Stimulated activated CD8-positive, alpha-beta memory T cell treated with anti-CD3 and anti-CD28 coated beads, Interleukin-2, amount 100 ng/mL, for 48 hours (primary cell): ENCODE measurements around the gene SOX5.

ENCODE experiments used
- DNase-seq, 2 donors: peaks; one replicate each; pipeline ENCODE4 v3.0.0-alpha.2; 2020; ENCODE audit warnings: low read depth in 2 of 2

Gene SOX5

DNA sequence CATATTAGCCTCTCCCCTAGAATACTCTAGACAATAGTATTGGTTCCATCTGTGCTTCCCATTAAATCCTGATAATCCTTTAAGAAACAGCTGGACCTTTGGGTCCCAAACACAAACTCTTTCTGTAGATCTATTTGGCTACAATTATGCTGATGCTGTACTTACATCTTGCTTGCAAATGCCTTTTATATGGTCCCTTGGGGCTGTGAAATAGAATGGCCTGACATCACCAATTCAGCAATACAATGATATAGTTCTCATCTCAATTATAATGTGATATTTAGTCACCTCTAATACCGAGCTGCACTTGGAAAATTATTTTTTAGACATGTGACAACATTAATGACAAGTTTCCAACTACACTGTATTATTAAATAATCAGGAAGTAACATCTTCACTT, 261.5 kb downstream of the SOX5 start:
- DNase-seq: no peak

DNA sequence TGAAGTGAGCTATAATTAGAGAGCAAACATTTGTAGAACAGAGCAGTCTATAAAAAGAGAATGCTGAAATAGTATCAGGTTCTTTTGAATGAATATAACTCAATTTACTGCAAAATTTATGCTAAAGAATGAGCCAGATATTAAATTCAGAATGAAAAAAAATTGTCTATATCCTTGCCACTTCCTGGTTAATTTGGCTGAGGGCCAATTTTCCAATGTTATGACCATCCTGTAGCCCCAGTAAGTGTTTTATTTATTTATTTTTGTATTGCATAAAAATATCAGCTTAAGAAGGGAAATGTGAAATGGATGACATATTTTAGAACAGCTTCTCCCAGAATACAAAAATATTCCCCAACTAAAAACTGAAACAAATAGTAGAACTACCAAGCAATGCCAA, 263.4 kb downstream of the SOX5 start:
- DNase-seq: no peak

DNA sequence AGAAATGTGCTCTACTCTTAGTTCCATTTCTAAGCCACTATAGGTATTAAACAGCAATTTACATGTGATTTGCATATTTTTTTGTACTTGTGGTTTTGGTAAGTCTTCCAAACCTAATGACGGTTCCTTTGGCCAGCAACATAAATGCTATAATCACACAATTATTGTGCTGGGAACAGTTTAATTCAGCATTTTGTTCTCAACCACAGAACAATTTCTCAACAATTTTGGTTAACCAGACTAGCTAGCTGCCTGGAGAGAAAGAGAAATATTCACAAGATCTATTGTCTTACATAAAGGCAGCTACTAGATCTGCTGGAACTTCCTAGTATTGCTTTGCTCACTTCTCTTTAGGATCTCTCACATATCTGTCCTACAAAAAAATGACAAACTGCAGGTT, 265.3 kb downstream of the SOX5 start:
- DNase-seq: no peak

DNA sequence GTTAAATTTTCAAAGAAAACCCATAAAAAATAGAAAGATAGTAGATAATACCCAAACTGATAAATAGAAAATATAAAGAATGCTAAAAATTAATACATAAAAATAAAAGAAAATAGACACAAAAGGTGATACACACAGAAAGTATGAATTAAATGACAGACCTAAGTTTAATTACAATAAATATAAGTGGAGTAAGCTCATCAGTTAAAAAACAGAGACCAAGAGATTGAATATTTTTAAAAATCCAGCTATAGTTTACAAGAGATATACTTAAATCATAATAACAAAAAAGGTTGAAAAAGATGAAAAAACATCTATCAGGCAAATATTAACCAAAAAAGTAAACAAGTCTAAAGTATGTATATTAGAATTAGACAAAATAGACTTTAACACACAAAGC, 268.2 kb downstream of the SOX5 start:
- DNase-seq: no peak

DNA sequence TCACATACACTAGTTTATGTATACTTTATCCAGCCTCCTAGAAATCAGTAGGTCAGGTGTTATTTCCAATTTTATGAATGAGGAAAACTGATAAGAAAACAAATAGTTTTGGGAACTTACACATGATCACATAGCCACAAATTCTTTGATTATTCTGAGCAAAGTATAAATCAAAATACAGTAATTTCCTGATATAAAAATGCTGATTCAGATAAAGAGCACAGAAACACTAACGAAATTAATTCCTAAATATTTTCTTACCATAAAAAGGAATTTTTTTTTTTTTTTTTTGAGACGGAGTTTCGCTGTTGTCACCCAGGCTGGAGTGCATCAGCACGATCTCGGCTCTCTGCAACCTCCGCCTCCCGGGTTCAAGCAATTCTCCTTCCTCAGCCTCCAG, 275.4 kb downstream of the SOX5 start:
- no peak for DNase-seq

DNA sequence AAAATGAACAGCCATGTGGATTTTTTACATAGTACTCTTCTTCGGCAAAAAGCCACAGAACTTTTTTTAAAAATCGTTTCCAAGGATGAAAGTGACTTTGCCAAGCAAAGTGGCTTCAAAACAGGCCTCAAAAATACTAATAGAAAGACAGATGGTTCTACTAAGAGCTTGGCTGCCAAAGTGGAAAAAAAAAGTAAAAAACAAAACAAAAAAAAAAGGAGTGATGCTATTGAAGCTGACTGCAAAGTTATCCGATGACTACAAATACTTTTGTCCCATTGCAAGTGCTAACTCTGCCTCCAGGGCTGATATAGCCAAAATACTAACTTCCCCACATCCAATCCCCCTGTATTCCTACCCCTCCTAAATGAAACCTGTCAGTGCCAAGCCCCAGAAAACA, 277.6 kb downstream of the SOX5 start:
- no peak for DNase-seq

DNA sequence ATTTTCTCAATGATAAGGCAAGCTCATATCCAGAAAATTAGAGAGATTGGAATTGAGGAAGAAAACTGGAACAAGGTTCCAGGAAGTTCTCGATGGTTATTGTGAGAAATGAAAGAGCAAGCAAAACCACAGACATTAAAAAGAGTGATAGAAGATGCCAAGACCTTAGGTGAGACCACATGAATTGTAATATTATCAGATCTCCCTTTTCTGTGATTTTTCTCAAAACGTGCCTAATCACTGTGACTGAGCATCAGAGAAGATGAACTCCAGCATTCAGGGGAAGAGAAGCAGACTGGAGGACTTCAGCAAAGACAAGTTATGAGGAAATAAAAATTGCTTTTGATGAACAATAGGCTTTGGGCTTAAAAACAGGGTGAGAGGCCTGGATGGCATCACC, 278.8 kb downstream of the SOX5 start:
- DNase-seq: no peak

DNA sequence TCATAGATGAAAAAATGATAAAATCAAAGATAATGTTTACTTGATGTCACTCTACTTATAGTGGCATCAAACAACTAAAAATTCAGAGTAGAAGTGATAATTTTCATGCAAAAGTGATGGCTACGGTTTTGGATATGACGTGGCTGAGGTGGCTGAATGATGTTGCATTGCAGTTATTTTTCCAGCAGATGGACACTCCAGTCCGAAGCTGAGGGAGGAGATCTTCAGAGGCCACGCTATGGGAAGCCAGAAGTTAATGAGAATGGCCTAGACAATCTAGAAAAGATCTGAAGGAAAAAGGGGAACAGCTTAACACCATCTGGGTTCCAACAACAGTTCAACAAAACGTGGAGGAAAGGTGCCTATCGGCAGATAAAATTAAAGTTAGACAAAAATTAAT, 279.8 kb downstream of the SOX5 start:
- DNase-seq: no peak

DNA sequence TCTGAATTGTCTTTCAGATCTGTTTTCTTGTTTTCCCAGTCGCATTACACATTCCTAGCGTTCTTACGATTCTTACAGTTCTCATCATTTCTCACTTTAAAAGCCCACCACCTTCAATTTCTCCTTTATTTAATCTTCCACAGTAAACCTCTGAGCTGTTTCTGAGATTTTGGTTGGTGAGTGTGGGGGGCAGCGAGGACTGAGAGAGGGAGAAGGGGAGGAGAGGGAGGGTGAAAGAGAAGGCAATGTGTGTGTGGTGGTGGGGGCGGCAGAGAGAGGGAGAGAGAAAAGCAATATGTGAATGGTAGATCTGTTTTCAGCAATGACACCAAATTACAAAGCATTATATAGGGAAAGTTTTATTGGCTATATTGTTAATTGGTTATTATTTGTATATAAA, 282.6 kb downstream of the SOX5 start:
- no peak for DNase-seq

DNA sequence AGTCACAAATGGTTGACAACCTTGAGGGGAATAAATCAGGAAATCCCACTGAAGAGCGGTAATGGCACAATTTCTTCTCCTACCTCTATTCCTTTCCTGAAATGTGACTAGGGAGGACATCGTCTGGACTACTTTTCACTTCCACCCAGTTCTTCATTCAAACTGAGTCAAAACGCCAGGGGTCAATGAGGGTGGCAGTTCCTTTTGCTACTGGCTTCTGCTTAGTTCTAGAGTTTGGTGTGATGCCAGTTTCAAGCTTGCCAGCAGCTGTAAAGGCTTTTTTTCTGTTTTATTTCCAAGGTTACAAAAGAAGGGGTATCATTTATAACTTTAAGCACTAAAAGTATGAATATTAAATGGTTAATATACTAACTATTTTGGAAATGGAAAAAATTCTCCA, 286.5 kb downstream of the SOX5 start:
- DNase-seq: no peak

DNA sequence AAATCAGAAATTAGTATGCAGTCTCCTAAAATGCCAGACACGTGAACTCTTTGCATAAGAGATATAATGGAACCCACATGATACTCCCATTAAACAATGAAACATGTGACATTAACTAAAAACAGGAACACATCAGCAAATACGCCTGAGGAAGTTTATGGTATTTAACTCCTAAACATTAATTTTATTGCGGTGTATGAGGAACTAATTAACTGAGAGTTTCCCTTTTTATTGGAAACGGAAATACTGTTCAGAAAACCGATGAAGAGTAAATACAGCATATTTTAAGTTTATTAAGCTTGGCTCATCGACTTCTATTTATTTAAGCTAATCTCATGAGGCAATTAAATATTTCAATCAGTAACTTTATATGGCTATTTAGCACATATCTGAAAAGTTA, 290.3 kb downstream of the SOX5 start:
- DNase-seq: no peak

DNA sequence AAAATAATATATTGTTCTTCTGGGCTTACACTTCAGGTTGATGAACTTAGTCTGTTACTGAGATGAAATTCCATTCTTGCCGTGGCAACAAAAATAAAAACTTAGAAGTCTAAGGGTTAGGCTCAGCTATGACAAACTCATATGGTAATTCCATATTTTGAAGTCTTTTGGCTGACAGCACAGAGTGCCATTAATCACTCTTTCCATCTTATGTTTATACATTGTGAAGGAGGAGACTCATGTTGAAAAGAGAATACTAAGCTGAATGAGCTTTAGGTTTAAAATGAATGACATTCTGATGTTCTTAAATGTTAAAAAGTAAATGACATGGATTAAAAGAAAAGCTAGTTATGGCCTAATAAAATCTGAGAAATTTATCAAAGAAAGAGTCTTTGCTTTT, 291.9 kb downstream of the SOX5 start:
- DNase-seq: no peak

DNA sequence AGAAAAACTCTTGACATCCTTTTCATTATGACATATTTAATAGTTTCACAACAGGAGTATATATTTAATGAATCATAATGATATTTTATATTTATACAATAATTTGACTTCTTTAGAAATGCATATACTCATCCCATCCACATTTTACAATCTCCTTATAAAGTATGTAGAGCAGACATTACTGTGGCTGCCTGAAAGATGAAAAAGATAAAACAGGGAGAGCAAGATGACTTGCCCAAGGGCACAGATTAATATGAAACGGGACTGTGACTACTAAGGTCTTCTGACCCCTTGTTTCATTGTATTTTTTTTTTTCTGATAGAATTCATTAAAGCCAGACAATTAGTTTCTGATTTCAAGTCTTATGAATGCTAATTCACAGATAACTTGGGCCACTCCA, 293.6 kb downstream of the SOX5 start:
- no peak for DNase-seq

DNA sequence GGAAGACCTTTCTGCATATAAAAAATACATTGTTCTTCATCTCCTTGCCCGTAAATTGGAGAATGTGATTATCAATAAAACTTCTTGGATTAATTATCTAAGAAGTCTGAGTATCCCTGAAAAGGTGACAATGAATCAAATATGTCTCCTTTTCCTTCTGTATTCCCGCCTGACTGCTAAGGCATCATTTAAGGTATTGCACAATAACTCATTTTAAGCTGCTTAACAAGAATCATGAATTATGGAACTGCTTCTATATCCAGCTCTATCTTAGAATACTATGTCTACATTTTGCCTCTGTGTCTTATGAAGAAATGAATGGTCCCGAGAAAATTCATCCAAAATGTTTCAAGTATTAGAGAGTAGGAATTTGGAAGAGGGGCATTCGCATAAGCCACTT, 294.4 kb downstream of the SOX5 start:
- DNase-seq: no peak

DNA sequence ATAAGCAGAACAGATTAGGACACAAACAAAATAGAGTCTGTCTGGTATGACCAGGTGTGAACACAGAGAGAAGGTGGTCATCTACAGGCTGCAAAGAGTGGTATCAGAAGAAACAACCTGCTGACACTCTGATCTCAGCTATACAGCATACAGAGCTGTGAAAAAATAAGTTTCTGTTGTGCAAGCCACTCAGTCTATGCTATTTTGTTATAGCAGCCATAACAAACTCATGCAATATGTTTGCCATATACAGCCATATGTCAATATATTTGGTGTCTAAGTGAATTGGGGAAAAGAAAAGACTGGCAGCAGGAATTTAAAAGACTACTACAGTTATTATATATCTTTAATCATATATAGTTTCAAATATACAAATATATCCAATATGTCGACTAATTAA, 300.9 kb downstream of the SOX5 start:
- no peak for DNase-seq

DNA sequence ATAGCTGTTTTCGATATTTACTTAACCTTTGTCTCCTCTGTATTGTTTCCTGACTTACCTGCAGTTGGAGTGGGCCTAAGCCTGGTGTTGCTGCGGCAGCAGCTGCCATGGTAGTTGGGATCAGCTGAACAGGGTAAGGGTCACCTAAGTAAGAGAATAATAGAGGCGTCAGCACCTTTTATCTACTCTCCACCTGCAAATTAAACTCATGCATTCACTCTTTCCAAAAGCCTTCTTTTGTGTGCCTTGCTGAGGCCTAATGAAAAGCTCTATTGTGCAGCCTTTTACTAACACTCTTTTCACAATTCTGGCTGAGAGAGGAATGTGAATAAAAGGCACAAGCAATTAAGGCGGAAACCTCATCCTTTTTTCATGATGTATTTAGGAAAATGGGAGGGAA, 308.7 kb downstream of the SOX5 start:
- DNase-seq: no peak

DNA sequence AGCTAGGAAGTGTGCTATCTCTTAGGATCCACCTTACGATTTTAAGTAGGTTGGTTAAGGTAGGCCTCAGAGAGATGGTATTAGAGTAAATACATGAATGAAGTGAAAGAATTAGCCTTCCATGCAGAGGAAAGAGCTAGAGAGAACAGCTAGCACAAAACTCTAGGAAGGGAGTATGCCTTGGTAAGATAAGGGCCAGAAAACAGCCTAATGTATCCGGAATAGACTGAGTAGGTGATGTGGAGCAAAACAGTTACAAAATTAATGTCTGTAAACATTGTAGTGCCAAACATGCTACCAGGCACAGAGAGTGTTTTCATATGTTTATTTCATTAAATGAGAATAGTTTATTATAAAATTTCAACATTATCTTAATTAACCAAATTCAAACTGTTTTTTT, 315.1 kb downstream of the SOX5 start:
- DNase-seq: no peak

DNA sequence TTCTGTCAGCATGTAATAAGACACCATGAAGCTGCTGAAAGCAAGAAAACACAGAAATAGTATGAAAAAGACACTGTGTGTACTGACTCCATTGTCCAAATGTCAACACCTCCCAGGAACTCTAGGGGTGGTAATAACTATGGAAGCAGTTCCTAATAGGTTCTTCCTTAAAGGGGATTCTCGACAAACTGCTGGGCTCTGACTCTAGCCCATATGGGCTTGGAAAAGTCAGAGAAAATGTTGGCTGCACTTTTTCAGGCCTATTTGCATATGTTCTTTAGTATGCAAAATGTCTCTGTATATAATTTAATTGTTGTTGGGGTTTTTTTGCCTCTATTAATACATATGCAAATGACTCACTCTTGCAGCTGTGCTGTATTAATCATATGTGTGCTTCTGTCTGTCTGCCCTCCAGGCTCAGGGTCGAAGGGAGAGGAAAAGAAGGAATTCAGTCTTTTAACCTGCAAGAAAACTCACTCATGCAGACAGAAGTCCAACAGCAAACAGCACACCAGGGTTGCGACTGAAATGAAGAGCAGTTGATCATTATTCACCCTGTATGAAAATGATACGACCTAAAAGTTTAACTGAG, 317.6 kb downstream of the SOX5 start:
- DNase-seq: no peak

DNA sequence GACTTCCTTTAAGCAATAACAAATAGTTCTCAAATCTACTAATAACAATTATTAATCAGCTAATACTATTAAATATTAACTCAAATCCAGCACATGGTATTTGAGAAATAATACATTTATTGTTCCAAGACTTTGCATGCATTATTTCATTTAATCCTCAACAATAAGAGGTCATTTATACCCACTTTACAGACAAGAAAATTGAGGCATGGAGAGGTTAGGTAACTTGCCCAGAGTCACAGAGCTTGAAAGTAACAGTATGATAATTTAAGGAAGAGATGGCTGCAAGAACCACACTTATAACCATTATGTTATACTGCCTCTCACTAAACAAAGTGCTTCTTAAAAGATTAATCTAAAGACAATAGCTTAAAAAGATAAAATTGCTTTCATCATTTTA, 318.9 kb downstream of the SOX5 start:
- no peak for DNase-seq

DNA sequence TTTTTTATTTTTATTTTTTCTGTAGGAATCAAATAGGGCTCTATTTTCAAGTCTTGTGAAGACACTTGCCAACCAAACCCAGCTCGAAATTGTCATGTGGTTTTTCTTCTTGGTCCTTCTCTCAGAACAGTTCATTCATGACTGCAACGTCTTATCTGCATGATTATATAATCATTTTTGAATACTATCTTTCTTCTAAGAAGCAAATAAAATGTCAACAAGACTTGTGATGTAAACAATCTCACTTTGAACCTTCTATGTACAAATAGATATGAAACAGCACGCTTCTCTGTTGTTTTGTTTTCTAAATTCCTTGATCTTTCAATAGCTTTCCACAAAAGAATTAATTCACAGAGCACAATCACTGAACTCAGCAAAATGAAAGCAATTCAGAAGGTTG, 320.7 kb downstream of the SOX5 start:
- DNase-seq: no peak

DNA sequence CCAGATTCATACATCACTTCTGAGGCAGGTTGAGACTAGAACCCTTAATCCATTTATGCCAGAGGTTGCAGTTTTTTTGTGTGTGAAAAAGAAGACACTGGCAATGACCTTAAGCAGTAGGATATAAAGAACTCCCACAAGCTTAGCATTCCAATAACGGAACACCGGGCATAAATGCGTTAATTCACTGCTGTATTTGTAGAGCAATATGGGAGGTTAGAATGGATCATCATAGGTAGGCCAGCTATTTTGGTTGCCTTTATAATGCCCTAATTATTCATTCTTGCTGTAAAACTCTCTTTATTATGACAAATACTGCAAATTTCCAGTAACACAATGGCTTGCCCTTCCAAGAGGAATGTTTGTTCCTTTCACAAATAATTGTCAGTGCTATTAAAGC, 322.7 kb downstream of the SOX5 start:
- no peak for DNase-seq

DNA sequence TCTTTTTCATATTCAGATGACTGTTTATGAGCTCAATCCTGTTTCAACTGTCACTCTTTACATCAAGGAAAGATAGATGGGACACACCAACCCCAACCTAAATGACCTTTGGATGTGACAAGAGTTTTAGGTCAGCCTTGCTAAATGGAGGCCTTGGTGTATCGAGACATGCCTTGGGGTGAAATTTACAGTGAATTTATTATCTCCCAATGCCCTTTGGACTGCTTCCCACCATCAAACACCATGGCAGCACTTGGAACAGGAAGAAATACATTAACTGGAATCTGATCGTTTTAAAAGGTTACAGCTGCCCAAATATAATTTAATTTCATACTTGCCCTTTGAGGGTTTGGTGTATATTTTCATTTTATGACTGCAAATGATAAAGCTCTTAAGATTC, 327.6 kb downstream of the SOX5 start:
- DNase-seq: no peak

DNA sequence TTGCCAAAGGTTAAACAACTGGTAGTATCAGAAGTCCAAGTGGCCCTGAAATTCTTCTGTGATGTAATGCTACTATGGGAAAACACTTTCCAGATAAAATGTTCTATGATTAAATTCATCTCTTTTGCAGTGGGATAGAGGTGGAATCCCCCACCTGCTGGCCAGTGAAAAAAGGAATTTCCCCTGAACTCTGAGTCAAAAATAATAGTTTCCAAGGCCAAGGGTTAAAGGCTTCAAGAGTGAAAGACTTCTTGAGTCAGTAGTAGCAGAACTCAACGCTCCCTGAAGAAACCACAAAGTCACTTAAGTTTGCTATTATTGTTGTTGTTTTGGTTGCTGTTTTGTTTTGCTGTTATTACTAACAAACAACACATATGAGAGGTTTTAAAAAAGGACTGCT, 330.8 kb downstream of the SOX5 start:
- DNase-seq: no peak

DNA sequence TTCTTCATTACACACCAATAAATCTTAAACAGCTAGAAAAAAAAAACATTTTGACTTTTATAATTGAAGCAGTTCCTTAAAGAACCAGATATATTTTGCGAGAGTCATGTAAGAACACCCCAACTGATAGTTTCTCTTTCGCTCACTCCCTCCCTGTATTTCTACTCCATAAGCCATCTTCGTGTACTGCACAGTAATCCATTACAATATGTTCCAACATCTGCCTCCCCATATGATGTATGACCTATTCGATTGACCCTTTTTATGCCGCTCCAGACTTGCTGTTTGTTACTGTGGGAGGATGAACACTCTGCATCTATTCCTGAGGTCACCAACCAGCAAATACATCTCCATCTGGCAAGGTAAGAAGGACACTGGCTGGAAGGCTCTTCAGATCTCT, 331.7 kb downstream of the SOX5 start:
- no peak for DNase-seq

DNA sequence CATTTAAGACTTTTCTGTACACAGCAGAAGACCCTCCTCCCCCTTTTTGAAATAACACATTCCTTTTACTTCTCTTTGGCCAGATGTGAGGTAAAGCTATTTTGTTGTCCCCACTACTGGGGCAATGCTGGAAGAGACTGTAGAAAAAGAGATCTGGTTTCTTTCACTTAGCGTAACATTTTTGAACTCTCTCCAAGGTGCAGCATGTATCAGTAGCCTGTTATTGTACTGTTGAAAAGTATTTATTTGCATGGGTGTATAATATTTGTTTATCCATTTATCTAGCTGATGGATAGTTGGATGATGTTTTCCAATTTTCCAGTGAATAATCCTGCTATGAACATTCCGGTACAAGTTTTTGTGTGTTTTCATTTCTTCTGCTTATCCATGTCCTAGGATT, 335.2 kb downstream of the SOX5 start:
- DNase-seq: no peak
